Adrenal gland (tissue), 12 donors: ENCODE data around the gene ENPP3. TPM values are rescaled to one million over a fixed set of nuclear protein-coding genes. Genes with fewer than 3 reads are reported as not detected.
"Not testable (repeated sequence)": the region's sequence is repeated elsewhere in the genome, so short reads cannot be mapped to it uniquely, and the experiment has no call there.

ENCODE experiments used
- DNase-seq, 7 donors: peaks; one replicate each; pipeline ENCODE4 v3.0.0-alpha.2; 2019 to 2020
- H3K27ac ChIP-seq, 5 donors: fragments of 200-600 bp; sonication (generic) in 4 of 5; 1 replicate in 3 of 5; 2 replicates in 2 of 5; pipeline versions ENCODE4 v1.5.1 to v1.8.0; 2016 to 2020; ENCODE audit warnings: mild to moderate bottlenecking in 1 of 5
- H3K27me3 ChIP-seq: fragments of 200-600 bp; 2 replicates; pipeline ENCODE4 v1.8.0; 2021
- H3K36me3 ChIP-seq, 2 donors: fragments of 200-600 bp; replicated peaks in 1 of 2; 1 replicate in 1 of 2; 2 replicates in 1 of 2; pipeline versions ENCODE4 v1.5.1 to v1.8.0; 2018 to 2022
- H3K4me1 ChIP-seq, 2 donors: fragments of 200-600 bp; replicated peaks in 1 of 2; 1 replicate in 1 of 2; 2 replicates in 1 of 2; pipeline versions ENCODE4 v1.5.1 to v1.8.0; 2018 to 2021
- H3K4me3 ChIP-seq, 4 donors: fragments of 200-600 bp; sonication (generic) in 3 of 4; one replicate each; pipeline ENCODE4 v1.5.1; 2016 to 2018
- H3K9me3 ChIP-seq, 3 donors: fragments of 200-600 bp; sonication (generic) in 1 of 3; replicated peaks in 1 of 3; 1 replicate in 2 of 3; 2 replicates in 1 of 3; pipeline versions ENCODE4 v1.5.1 to v1.8.0; 2016 to 2021
- POLR2A ChIP-seq, 2 donors: fragments of 450-650 bp; IDR thresholded peaks; one replicate each; pipeline ENCODE4 v1.6.1; 2017; ENCODE audit warnings: antibody characterized with exemption in 2 of 2, mild to moderate bottlenecking in 2 of 2, moderate library complexity in 1 of 2
- WGBS, 4 donors: extraction: QIAGEN DNeasy Blood & Tissue Kit in 2 of 4; methylation state at CpG; one replicate each; pipeline versions ENCODE4 v1.1.5 to v1.1.7; 2013 to 2017; 5-methylcytosine and 5-hydroxymethylcytosine counted together
- intact Hi-C, 2 donors: fragments of 100-400 bp; cut with DNase I; formaldehyde crosslinking; loops; one replicate each; pipeline versions ENCODE4 v1.14.1 to v1.15.0; 2022 to 2023
- polyA plus RNA-seq, 3 donors: library from polyadenylated mRNA; stranded (reverse); fragments of 200-250 nt in 2 of 3; fragments of 350-450 nt in 1 of 3; fragmentation: Illumina TruSeq in 1 of 3; extraction: RNeasy Lipid Tissue Mini Kit (QIAGEN cat#74804) in 1 of 3; gene quantifications; one replicate each; pipeline ENCODE4 v1.2.3, GENCODE V29; 2013 to 2014
- total RNA-seq, 9 donors: library from RNA; depleted of rRNA in 4 of 9; stranded (reverse); fragments of >200 nt in 4 of 9; fragments of 120-200 nt in 1 of 9; fragmentation: NEBNext Ultra II Directional in 1 of 9; extraction: Animal tissue kit (Norgen Biotek cat#: 25700) in 1 of 9; gene quantifications; one replicate each; pipeline versions ENCODE4 v1.1.0 to v1.2.4, GENCODE V29; 2013 to 2023
- TF ChIP-seq, protein P1 (sequence below), 6 experiments: fragments of 450-650 bp in 4 of 6; fragments of 200-600 bp in 2 of 6; sonication (generic) in 1 of 6; IDR thresholded peaks; 1 replicate in 5 of 6; 2 replicates in 1 of 6; pipeline versions ENCODE4 v1.5.1 to v1.8.0; 2016 to 2021; ENCODE audit warnings: antibody characterized with exemption in 6 of 6, mild to moderate bottlenecking in 2 of 6, moderate library complexity in 1 of 6
- donor health status: healthy with polysubstance abuse.
- donor health status: Bipolar disorder and iron deficiency.
- donor health status: DM: yes; HTN: yes; CAD: no.
- donor health status: DM: no; HTN: no; CAD: no.
- donor health status: DM: no; HTN: no; CAD: no.
- donor health status: DM: yes; HTN: yes; CAD: no.

ENPP3 gene
- total and polyA plus RNA-seq, 12 donors = 4.9 to 69.7 (median 11.8) TPM

DNA sequence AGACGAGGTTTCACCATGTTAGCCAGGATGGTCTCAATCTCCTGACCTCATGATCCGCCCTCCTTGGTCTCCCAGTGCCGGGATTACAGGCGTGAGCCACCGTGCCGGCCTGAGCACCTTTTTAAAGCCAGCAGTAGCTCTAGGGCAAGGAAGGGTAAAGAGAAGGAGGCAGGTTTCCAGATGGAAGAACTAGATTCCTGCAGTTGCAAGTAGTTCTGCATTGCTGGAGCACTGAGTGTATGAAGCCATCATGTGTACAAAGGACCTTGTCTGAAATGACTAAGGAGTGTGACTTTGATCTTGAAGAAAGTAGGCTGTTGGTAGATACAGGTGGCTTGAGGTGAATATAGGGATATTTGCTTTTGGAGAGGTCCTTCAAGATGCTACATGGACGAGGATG lies 59.9 kb downstream of the ENPP3 start:
- Histone ChIP-seq H3K9me3 (no peaks in the 10 kb centered on the region), H3K27ac (no peak overlapping the region), H3K4me3 (no peak overlapping the region), H3K4me1 (no peaks in the 10 kb centered on the region), H3K27me3 (no peaks in the 10 kb centered on the region), H3K36me3 (no peaks in the 10 kb centered on the region)
- intact Hi-C loops = loop anchor here in 1 of 2 donors (5.0 kb wide), 1 partner anchor 210 kb away; no protein-coding TSS in a partner anchor
- WGBS, 4 donors = 90 to 97% (median 92%) methylated on average over 7 of the region's 7 CpGs
- TF ChIP-seq, protein P1, sequence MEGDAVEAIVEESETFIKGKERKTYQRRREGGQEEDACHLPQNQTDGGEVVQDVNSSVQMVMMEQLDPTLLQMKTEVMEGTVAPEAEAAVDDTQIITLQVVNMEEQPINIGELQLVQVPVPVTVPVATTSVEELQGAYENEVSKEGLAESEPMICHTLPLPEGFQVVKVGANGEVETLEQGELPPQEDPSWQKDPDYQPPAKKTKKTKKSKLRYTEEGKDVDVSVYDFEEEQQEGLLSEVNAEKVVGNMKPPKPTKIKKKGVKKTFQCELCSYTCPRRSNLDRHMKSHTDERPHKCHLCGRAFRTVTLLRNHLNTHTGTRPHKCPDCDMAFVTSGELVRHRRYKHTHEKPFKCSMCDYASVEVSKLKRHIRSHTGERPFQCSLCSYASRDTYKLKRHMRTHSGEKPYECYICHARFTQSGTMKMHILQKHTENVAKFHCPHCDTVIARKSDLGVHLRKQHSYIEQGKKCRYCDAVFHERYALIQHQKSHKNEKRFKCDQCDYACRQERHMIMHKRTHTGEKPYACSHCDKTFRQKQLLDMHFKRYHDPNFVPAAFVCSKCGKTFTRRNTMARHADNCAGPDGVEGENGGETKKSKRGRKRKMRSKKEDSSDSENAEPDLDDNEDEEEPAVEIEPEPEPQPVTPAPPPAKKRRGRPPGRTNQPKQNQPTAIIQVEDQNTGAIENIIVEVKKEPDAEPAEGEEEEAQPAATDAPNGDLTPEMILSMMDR (IDR thresholded peaks at IDR 0.05) = no peak
- no peak for DNase-seq

DNA sequence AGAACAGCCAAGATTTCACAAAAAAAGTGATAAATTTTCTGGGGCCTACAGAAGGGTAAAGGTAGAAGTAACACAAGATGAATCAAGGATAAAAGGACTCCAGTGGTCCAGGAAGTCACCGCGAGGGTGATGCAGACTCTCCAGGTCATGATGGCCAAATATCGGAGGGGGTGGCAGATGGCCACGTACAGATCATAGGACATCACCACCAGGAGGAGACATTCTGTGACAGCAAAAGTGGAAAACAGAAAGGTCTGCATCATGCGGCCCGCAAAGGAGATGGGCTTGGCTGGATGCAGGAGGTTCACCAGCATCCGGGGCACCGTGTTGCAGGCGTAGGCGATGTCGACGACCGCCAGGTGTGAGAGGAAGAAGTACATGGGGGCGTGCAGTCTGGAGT lies 63.7 kb downstream of the ENPP3 start:
- no CpG with 5 or more reads among the region's 14 CpGs for WGBS, 4 donors
- H3K27me3 ChIP-seq, H3K9me3 ChIP-seq, H3K27ac ChIP-seq, intact Hi-C loops, H3K4me3 ChIP-seq, H3K4me1 ChIP-seq, H3K36me3 ChIP-seq, DNase-seq: not testable (repeated sequence)

DNA sequence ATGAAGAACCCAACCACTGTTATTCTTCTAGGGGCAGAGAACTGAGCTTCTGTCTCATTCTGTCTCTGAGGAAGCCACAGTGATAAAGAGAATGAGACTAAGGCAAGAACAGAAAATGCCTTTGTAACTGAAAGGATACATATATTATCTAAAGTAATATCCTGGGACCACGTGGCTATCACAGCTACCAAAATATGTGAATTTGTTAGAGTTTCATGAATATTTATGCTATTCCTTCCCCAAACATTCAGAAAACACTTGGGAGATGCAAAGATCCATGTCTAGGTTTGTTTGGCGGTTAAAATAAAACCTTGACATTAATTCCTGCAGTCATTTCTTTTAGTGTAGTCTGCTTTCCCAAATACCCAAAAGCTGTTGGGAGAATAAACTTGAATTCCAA lies 66.8 kb downstream of the ENPP3 start:
- no CpG with 5 or more reads among the region's 2 CpGs for WGBS, 4 donors
- DNase-seq, intact Hi-C loops: not testable (repeated sequence)

DNA sequence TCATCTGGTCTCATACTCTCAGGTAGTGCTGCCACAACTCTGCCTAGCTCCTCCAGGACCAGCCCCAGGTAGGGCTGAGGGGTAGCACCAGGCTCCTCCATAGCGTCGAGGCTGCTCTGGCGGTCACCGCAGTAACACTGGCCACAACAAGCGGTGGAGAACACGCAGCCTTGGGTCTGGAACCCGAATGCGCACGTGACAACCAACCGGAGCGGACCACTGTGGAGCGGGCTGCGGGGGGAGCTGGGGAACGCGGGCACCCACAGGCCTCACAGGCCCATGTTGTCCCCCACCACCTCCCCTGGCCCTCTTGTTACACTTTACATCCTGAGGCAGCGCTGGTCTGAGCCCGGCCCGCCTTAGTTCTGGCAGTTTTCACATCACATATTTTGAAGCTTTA lies 73.8 kb downstream of the ENPP3 start, which contains the start of gene CTAGE9:
Gene CTAGE9 (minus strand): TSS at position 101 of the 400 bp plus-strand sequence. CDS start 0 bp downstream, at position 101.
- H3K9me3 ChIP-seq, H3K27me3 ChIP-seq, DNase-seq, H3K4me1 ChIP-seq, intact Hi-C loops, H3K4me3 ChIP-seq, H3K27ac ChIP-seq, H3K36me3 ChIP-seq: not testable (repeated sequence)
- WGBS, 4 donors = 93 to 100% (median 98%) methylated on average over 3 to 7 of the region's 18 CpGs

More for the DNA sequence above, 66.8 kb downstream of the ENPP3 start:
- H3K36me3 ChIP-seq, H3K27ac ChIP-seq, H3K27me3 ChIP-seq, H3K4me1 ChIP-seq, H3K4me3 ChIP-seq, H3K9me3 ChIP-seq: not testable (repeated sequence)

DNA sequence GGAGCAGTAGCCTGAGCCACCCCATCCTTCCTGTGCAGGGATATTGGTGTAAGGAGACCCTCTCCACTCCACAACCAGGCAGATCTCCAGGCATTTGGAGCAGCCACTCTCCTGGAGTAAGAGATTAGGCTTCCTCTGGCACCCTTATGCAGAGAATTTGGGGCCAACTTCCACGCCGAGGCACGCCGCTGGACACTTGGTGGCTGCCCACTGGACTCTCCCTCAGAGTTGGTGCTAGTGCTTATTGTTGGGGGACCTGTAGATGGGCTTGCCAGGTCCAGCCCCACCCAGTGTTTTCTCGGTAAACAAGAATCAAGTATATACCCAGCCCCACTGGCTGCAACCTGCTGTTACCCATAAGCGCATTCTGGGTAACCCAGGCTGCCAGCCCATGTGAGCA lies 78.5 kb downstream of the ENPP3 start:
- intact Hi-C loops, H3K27me3 ChIP-seq, H3K4me1 ChIP-seq, H3K27ac ChIP-seq, DNase-seq, H3K36me3 ChIP-seq, H3K4me3 ChIP-seq, H3K9me3 ChIP-seq: not testable (repeated sequence)
- 79 to 100% (median 88%) methylated on average over 1 to 6 of the region's 6 CpGs; no CpG with 5 or more reads in 1 of the 4 donors for WGBS, 4 donors

DNA sequence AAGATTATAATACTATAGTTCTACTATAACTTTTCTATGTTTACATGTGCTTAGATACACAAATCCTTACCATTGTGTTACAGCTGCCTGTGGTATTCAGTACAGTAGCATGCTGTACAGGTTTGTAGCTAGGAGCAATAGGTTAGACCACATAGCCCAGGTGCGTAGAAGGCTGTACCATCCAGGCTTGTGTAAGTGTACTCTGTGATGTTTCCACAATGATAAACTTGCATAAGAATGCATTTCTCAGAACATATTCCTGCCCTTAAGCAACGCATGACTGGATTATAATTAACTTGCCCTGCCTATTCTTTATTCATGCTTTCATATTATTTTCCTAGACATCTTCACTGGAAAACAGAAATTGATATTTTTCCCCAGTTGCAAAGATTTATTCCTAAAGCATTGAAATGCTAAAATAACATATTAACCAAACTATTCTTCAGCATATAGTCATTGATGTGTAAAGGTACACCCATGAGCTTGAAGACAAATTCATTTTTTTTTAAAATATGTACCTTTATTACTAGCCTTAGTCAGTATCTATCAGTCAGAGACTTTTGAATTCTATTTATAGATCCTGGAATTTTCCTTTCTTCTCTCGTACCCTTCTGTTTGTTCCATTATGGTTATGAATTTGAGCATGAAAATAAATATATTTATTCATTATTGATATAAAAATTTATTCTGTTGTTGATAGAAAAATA lies 80.9 kb downstream of the ENPP3 start:
- Histone ChIP-seq H3K4me1 (no peaks in the 10 kb centered on the region), H3K27me3 (no peaks in the 10 kb centered on the region), H3K4me3 (no peak overlapping the region), H3K27ac (no peak overlapping the region), H3K9me3 (no peaks in the 10 kb centered on the region), H3K36me3 (no peaks in the 10 kb centered on the region)
- intact Hi-C loops = no loop called here
- TF ChIP-seq, protein P1 (IDR thresholded peaks at IDR 0.05) = no peak
- TF ChIP-seq POLR2A (IDR thresholded peaks at IDR 0.05) = no peak
- DNase-seq = no peak
- WGBS, 4 donors = 87 to 95% (median 89%) methylated on average over 3 of the region's 3 CpGs
